PC-3 (cell line): ENCODE data around the gene PTPRD.

Experiments
- EZH2phosphoT487 ChIP-seq: fragments of 300-600 bp; sonication (generic); IDR thresholded peaks from 2 replicates; pipeline ENCODE4 v1.6.1; 2018; ENCODE audit warnings: mild to moderate bottlenecking, antibody characterized with exemption, low read length, borderline replicate concordance
- TF ChIP-seq, protein P1 (sequence below): fragments of 300-600 bp; sonication (generic); conservative IDR thresholded peaks from 2 replicates; pipeline ENCODE4 v1.5.1; 2017; ENCODE audit warnings: antibody characterized with exemption, low read depth, mild to moderate bottlenecking, low read length

DNA sequence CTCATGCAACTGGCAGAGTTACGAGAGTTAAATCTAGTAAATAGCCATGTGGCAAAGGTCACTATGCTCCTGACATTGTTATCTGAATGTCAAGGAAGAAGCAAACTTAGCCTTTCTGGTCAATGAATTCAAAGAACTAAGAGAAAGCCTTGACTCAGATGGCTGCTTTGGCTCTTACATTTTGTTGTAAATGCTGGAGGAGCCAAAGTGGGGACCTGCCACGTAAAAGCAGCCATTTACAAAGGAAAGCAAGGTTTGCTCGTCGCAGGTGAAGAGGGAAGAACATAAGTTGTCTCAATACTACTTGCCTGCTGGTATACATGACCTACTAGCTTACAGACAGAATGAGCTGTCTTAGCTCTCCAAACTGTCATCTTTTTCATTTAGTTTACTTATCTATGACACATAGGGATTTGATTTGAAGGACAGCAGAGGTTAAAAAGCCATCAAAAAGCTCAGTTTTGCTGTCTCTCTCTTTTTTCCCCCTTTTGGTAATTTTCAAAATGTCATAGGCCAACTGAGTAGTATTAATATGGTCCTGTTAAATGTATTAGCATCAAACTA lies 1760.4 kb downstream of the PTPRD start:
- TF ChIP-seq, protein P1, sequence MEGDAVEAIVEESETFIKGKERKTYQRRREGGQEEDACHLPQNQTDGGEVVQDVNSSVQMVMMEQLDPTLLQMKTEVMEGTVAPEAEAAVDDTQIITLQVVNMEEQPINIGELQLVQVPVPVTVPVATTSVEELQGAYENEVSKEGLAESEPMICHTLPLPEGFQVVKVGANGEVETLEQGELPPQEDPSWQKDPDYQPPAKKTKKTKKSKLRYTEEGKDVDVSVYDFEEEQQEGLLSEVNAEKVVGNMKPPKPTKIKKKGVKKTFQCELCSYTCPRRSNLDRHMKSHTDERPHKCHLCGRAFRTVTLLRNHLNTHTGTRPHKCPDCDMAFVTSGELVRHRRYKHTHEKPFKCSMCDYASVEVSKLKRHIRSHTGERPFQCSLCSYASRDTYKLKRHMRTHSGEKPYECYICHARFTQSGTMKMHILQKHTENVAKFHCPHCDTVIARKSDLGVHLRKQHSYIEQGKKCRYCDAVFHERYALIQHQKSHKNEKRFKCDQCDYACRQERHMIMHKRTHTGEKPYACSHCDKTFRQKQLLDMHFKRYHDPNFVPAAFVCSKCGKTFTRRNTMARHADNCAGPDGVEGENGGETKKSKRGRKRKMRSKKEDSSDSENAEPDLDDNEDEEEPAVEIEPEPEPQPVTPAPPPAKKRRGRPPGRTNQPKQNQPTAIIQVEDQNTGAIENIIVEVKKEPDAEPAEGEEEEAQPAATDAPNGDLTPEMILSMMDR, result no peak
- TF ChIP-seq EZH2phosphoT487, result no peak
